HS-27A (cell line): ENCODE results near the gene GRWD1.
A peak's percentile ranks its signal among the peaks of the same experiment; 100 is the strongest.

Experiments used
- DNase-seq: peaks from one replicate; pipeline ENCODE4 v3.0.0-alpha.2; 2012; ENCODE audit warnings: low read depth, missing footprints

GRWD1 gene

DNA sequence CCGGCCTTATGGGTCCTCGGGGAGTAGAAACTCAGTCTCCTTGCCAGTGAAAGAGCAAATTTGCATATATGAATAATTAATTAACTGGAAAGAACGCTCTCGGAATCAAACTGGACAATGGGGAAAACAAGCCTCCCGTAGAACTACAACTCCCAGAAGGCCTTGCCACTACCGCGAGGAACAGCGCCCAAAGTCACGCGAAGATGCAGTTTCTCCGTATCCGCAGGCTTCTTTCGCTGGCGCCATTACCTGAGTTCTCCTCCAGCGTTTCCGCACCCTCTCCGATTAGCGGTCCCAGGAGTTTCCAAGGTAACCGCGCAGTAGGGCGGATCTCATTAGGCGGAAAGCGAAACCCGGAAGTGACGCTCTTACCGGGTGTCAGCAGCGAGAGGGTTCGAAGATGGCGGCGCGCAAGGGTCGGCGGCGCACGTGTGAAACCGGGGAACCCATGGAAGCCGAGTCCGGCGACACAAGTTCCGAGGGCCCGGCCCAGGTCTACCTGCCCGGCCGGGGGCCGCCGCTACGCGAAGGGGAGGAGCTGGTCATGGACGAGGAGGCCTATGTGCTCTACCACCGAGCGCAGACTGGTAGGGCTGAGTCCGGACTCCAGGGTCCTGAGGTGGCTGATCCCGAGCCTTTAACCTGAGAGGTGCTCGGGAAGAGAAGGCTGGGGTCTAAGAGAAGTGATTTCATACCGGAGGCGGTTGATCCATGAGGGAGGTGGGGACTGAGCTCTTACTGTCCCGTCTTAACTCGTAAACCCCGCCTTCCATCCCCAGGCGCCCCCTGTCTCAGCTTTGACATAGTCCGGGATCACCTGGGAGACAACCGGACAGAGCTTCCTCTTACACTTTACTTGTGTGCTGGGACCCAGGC is at the start of gene GRWD1:
Gene GRWD1, plus strand, starts transcription at position 378 of the 876 bp plus-strand sequence. Its CDS starts 23 bp downstream, at position 401.
- DNase-seq: peak; percentile 96

DNA sequence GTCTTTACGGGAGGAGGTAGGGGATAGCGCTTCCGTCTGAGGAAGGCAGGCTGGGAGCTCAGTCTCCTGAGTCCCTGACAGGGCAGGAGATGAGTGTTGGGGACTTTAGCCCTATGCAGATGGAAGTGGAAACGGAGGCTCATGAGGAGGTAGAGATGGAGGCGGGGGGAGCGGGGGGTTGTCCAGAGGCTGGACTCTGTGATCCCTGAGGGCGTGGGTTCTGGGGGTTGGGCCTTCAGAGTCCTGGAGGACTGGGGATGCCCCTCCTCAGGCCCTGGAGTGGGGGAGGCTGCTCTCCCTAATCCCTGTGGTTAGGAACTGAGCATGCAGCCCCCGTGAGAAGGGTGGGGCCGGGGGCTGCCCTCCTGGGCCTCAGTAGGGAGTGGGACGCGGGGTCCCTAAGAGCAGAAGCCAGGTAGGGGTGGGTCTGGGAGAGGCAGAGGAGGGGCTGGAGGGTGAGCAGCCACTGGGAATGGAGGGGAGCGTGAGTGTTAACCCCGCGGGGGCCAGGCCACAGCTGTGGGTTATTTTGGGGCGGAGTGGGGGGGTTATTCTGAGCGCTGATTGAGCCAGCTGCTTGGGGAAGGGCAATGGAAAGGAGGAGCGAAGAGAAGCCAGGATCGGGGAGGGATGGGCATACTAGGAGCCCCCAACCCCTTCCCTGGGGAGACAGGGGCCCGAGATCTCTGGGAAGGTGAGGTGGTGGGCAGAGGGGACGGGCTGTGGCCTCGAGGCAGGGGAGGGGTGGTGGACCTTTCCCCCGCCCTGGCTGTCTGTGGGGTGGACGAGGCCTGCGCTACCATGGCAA is 49.6 kb upstream of the GRWD1 start:
- DNase-seq: no peak

DNA sequence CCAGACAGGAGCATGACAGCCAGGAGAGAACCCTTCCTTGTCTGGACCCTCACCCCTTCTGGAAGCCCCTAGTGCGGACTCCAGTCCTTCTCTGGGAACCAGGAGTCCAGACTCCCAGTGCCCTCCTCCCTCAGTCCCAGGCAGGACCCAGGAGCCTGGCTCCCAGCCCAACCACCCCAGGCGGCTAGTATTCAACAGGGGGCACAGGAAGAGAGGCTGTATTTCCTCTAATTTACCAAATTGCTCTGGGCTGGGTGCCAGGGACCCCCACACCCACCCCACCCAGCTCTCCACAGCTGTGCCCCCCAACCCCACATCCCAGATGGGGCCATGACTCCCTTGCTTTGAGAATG is 49.0 kb upstream of the GRWD1 start:
- DNase-seq: no peak

DNA sequence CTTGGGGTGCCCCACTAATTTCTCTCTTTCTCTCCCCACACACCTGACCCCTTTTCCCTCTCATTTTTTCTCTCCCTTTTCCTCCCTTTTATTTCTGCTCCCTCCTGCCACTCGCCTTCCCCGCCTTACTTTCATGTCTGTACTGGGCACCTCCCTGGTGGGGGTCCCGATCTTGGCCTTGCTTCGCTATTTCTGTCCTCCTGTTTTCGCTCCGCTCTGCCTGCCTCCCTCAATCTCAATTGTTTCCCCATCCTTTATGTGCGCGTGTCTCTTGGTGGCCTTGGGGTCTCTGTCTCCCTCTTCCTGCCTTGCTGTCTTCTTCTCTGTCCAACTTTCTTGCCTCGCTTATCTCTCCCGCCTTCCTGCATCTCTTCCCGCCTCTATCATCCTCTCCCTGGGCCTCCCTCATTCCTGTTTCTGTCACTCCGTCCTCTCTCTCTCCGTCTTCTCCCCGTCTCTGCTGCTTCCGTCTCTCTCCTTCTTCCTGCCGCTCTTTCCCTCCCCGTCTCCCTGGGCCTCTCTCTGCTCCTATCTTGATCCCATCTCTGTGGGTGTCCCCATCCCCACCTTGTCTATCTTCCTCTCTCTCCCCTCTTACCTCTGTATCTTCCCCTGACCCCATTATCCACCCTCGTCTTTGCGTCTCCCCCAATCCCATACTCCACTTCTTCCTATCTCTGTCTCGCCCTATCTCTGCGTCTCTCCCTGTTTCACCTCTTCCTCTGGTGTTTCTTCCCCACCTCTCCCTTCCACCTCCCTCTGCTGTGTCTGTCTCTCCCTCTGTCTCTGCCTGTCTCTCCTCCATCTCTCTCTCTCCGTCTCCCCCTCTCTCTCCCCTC is 48.3 kb upstream of the GRWD1 start:
- no peak for DNase-seq

DNA sequence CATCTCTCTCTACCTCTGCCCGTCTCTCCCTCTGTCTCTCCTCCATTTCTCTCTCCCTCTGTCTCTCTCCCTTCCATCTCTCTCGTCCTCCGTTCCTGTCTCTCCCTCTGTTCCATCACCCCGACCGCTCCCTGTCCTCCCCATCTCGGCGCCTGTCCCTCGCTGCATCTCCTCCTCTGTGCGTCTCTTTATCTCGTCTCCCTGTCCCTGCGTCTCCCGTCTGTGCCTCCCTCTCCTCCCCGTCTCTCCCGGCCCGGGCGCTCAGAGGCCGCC is 47.7 kb upstream of the GRWD1 start:
- no peak for DNase-seq

DNA sequence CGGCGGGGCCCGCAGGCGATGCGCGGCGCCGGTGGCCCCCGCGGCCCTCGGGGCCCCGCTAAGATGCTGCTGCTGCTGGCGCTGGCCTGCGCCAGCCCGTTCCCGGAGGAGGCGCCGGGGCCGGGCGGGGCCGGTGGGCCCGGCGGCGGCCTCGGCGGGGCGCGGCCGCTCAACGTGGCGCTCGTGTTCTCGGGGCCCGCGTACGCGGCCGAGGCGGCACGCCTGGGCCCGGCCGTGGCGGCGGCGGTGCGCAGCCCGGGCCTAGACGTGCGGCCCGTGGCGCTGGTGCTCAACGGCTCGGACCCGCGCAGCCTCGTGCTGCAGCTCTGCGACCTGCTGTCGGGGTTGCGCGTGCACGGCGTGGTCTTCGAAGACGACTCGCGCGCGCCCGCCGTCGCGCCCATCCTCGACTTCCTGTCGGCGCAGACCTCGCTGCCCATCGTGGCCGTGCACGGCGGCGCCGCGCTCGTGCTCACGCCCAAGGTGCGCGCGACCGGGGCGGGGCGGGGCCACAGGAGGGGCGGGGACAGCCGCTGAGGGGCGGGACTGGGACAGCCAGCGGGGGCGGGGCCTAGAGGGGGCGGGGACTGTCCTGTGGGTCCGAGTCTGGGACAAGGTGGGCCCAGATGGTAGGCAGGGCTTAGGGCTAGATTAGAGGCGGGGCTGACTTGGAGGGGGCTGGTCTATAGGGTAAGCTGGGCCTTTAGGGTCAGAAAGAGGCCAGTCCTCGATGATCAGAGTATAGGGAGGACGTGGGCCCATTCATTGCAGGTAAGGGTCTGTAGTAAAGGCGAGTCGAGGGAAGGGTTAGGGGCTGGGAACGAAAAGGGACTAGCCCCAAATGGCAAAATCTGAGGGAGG is 47.2 kb upstream of the GRWD1 start:
- DNase-seq: no peak

DNA sequence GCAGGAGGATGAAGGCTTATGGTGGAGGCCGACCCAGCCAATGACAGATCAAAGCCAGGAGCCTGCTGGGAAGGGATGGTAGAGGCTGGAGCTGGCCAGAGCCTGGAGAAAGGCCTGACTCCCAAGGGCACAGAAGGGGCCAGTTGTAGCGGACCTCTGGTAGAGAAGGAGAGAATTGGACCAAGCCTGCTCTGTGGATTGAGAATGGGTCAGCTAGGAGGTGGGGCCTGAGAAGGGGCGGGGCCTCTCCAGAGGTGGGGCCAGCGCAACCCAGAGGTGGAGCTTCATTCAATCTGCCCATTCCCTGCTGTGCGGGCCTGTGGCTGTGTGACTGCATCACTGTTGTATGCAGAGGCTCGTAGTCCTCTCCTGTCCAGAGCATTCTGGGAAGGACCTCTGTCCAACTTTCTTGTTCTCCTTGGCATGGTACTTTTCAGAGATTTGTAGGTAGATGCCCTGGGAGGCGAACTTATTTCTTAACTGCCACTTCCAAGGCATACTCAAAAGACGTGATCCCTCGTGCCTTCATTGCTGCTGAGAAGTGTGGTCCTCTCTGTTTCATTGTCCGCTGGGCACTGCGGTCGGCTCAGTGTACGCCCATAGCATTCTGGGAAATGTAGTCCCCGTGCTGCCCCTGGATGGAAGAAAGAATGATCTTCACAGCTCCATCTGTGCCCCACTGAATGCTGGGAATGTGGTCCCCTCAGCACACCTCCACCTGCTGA is 45.6 kb upstream of the GRWD1 start:
- DNase-seq: no peak

DNA sequence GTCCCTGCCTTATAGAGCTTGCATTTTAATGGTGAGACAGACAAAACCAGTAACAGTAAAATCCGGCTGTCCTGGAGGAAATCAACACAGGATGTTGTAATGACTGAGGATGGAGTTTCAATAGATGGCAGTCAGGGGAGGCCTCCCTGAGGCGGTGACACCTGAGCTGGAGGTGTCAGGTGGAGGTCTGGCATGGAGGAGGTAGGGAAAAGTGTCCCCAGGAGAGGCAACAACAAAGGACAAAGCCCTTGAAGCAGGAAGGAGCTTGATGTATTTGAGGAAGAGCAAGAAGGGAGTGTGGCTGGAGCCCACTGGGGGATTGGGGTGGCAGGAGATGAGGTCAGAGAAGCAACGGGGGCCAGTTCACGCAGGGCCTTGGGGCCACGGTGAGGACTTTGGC is 44.5 kb upstream of the GRWD1 start:
- DNase-seq: no peak

DNA sequence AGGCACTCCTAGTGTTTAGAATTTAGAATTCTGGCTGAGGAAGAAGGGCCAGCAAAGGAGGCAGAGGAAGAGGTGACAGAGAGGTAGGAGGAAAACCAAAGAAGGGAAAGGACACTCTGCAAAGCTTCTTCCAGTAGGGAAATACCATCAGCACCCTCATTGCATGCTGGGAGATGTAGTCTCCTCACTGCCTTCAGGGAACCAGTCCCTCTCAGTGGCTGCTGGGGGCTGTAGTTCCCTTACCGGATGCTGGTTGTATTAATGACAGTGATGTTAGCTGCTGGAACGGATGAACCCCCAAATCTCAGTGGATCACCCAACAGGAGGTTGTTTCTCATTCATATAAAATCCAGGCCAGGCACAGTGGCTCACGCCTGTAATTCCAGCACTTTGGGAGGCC is 42.2 kb upstream of the GRWD1 start:
- no peak for DNase-seq

DNA sequence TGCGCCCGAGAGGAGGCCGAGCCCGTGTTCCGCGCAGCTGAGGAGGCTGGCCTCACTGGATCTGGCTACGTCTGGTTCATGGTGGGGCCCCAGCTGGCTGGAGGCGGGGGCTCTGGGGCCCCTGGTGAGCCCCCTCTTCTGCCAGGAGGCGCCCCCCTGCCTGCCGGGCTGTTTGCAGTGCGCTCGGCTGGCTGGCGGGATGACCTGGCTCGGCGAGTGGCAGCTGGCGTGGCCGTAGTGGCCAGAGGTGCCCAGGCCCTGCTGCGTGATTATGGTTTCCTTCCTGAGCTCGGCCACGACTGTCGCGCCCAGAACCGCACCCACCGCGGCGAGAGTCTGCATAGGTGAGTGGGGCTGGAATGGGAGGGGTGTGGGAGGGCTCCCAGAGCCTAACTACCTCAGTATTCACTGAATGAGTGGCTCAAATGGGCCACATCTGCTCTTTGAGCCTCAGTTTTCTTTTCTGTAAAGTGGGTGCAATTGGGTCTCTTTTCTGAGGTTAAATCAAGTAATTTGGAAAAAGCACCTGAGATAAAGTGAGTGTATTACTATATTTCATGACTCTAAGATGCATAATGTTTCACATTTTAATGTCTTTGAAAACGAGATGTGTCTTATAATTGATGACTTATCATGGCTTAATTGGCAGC is 40.6 kb upstream of the GRWD1 start:
- no peak for DNase-seq

DNA sequence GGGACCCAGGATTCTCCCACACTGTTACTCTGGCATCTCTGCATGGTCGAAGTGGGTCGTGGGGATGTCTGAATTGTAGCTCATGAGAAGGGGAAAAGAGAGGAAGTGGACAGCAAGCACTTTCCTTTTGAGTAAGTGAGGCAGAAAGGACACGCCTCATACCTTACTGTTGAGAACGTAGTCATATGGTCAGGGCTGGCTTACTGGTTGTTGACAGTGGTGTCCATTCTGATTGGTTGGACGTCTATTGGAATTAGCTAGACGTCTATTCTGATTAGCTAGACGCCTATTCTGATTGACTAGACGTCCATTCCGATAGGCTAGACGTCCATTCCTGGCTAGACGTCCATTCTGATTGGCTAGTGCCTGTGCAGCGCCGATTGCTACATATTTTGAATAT is 39.9 kb upstream of the GRWD1 start:
- no peak for DNase-seq

DNA sequence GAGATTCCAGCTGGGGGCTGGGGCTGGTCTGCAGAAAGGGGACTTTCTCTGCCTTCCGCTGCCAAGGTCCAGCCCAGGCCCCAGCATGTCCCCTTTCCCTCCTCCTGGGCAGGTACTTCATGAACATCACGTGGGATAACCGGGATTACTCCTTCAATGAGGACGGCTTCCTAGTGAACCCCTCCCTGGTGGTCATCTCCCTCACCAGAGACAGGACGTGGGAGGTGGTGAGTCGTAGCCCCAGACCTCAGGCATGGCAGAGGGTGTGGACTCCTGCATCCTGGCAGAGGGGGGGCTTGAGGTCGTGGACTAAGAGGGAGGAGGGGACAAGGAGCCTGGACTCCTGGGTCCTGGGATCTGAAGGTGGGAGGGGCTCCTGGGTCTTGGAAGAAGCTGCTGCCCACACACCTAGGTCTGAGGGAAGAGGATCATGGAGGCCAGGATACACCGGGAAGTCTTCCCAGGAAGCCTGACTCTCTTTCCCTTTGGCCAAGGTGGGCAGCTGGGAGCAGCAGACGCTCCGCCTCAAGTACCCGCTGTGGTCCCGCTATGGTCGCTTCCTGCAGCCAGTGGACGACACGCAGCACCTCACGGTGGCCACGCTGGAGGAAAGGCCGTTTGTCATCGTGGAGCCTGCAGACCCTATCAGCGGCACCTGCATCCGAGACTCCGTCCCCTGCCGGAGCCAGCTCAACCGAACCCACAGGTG is 31.8 kb upstream of the GRWD1 start:
- no peak for DNase-seq

DNA sequence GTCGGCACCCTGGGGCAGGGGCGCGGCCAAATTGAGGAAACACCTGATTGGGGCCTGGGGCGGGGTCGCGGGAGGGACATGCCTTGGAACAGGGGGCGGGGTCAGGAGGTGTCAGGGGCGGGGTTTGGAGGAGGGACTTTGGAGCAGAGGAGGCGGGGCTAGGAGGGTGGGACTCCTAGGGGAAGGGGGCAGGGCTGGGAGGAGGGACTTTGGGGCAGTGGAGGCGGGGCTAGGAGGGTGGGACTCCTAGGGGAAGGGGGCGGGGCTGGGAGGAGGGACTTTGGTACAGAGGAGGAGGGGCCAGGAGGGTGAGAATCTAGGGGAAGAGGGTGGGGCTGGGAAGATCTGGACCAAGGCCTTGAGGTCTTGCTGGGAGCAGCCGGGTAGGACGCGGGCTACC is 30.4 kb upstream of the GRWD1 start:
- DNase-seq: no peak

DNA sequence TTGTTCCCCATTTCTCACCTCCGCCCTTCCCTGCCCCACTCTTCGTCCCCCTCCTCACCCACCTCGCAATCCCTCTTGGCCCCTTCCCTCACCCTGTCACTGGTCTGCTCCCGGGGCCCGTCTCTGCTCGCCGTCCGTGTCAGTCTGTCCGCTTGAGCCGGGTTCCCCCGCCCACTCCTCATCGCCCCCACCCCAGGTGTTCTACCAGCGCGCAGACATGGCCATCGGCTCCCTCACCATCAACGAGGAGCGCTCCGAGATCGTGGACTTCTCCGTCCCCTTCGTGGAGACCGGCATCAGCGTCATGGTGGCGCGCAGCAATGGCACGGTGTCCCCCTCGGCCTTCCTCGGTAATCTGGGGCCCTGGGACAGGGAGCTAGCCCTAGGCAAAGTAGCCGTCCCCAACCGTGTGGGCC is 30.0 kb upstream of the GRWD1 start:
- no peak for DNase-seq

DNA sequence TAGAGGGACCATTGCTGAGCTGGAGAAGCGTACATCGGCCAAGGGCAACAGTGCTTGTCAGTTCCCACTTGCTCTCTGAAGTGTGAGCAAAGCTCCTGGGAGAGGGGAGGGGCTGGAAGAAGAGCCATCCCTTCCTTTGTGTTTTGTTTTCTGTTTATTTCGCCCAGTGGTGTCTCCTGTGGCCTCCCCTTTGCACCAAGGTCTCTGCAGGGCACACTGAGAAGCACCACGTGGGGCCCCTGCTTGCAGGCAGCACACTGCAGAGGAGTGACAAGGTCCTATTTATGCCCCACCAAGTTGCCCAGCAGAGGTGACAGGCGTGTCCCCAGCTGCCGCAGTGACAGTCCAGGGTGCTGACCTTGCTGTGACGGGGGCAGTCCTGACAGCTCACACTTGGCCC is 28.4 kb upstream of the GRWD1 start:
- no peak for DNase-seq

DNA sequence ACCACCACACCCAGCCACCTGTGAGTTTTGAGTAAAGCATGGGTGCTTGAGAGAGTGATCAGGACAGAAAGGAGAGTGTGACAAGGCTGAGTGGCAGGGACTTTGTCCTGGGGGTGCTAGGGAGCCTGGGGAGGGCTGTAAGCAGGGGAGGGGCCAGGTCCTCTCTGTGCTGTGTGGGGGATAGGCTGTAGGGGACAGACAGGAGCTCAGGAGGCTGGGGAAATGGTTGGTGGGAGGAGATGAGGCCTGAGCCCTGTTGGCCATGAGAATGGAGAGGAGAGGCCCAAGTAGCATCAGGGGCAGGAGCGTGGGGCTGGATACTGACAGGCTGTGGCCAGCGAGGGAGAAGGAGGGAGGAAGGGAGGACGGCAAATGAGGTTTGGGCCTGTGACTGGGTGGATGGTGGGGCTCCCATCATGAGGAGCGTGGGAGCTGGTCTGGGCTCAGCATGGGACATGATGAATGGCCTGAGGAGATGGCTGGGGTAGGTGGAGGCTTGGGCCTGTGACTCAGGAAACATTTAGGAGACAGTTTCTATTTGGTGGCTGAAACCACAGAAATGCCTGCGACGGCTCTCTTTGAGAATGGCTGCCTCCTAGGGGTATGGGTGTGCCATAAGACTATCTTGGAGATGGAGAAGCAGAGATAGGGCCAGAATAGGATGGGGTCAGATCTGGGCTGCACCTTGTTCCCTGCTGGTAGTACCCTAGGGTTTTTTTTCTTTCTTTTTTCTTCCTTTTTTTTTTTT is 27.3 kb upstream of the GRWD1 start:
- no peak for DNase-seq

DNA sequence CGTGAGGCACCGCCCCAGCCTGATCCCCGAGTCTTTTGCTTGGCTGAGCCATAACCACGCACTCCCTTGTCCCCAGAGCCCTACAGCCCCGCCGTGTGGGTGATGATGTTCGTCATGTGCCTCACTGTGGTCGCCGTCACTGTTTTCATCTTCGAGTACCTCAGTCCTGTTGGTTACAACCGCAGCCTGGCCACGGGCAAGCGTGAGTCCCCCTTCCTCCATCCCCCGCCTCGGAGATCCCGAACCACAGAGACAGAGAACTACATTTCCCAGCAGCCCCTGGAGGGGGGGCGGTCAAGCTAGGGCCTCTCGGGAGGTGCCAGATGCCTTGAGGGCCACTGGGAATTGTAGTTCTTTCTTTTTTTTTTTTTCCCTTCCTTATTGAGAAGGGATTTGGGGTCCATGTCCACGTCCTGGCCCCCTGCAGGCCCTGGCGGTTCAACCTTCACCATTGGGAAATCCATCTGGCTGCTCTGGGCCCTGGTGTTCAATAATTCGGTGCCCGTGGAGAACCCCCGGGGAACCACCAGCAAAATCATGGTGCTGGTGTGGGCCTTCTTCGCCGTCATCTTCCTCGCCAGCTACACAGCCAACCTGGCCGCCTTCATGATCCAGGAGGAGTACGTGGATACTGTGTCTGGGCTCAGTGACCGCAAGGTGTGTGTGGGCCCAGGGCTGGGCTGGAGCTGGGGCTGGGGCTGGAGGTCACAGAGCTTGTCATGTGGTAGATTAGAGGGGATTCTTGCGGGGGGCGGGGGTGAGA is 26.4 kb upstream of the GRWD1 start:
- DNase-seq: no peak

DNA sequence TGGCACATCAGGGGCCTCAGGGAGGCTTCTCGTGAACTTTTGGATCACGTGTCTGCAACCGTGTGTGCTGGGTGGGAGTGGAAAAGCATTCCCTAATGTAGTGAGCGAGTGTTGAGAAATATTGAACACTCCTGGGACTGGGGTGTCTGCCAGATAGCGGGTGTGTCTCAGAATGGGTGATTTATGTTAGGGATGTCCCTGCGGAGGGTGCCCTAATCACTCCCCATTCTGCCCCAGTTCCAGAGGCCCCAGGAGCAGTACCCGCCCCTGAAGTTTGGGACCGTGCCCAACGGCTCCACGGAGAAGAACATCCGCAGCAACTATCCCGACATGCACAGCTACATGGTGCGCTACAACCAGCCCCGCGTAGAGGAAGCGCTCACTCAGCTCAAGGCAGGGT is 24.2 kb upstream of the GRWD1 start:
- no peak for DNase-seq
